GM21786 (cell line): Measurements from ENCODE around the gene RNU7-1.

ENCODE experiments used
- ATAC-seq: cut with Tn5 transposase; IDR thresholded peaks from one replicate; pipeline ENCODE4 v1.9.1; 2021; ENCODE audit not compliant: unreplicated experiment

RNU7-1 gene

DNA sequence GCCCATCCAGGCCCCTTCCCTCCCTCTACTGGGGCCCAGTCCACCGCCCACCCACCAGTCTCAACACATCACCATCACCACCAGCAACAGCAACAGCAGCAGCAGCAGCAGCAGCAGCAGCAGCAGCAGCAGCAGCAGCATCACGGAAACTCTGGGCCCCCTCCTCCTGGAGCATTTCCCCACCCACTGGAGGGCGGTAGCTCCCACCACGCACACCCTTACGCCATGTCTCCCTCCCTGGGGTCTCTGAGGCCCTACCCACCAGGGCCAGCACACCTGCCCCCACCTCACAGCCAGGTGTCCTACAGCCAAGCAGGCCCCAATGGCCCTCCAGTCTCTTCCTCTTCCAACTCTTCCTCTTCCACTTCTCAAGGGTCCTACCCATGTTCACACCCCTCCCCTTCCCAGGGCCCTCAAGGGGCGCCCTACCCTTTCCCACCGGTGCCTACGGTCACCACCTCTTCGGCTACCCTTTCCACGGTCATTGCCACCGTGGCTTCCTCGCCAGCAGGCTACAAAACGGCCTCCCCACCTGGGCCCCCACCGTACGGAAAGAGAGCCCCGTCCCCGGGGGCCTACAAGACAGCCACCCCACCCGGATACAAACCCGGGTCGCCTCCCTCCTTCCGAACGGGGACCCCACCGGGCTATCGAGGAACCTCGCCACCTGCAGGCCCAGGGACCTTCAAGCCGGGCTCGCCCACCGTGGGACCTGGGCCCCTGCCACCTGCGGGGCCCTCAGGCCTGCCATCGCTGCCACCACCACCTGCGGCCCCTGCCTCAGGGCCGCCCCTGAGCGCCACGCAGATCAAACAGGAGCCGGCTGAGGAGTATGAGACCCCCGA, 6.8 kb upstream of the RNU7-1 start:
- ATAC-seq: no peak

DNA sequence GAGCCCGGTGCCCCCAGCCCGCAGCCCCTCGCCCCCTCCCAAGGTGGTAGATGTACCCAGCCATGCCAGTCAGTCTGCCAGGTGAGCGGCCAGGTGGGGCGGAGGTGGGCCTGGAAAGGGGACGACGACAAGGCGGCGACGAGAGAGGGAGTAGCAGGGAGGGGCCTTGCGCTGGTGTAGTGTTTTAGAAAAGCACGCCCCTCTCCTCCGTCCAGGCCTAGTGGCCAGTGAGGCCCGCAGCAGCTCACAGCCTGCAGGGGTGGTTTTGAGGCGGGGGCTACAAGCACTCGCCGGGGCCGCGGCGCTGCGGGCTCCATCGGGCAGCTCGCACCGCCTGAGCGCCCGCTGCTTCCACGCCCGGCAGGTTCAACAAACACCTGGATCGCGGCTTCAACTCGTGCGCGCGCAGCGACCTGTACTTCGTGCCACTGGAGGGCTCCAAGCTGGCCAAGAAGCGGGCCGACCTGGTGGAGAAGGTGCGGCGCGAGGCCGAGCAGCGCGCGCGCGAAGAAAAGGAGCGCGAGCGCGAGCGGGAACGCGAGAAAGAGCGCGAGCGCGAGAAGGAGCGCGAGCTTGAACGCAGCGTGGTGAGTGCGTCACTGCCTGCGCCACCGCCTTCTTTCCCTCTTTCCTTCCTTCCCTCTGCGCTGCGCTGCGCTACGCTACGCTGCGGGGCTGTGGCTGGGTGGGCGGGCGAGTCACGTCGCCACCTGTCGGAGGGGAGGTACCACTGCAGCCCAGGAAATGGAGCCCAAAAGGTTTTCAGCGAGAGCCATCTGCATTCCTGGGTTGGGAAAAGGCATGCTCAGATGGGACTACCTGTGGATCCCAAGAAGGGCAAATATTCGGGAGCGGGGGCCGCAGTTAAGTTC, 5.9 kb upstream of the RNU7-1 start:
- peak; percentile 90 for ATAC-seq

DNA sequence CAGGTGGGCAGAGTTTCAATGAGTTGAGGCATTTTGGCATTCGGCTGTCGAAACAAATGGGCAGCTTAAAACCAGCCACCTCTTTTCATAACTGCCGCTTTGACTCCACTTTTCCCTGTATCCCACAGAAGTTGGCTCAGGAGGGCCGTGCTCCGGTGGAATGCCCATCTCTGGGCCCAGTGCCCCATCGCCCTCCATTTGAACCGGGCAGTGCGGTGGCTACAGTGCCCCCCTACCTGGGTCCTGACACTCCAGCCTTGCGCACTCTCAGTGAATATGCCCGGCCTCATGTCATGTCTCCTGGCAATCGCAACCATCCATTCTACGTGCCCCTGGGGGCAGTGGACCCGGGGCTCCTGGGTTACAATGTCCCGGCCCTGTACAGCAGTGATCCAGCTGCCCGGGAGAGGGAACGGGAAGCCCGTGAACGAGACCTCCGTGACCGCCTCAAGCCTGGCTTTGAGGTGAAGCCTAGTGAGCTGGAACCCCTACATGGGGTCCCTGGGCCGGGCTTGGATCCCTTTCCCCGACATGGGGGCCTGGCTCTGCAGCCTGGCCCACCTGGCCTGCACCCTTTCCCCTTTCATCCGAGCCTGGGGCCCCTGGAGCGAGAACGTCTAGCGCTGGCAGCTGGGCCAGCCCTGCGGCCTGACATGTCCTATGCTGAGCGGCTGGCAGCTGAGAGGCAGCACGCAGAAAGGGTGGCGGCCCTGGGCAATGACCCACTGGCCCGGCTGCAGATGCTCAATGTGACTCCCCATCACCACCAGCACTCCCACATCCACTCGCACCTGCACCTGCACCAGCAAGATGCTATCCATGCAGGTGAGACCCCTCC, 5.0 kb upstream of the RNU7-1 start:
- no peak for ATAC-seq

DNA sequence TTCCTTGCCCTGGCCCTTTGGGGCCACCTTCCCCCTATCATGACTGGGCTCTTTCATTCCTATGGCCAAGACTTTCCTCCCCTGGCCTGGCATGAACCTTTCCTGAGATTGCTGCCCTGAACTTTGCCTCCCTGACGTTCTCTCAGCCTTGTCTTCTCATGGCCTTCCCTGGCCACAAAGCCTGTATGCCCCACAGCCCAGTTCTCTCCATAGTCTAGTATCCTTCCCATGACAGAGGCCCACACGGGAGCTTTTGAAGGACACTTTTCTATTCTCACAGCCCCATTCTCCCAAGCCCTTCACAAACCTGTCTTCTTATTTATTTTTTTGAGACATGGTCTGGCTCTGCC, 4.5 kb upstream of the RNU7-1 start:
- ATAC-seq: no peak

DNA sequence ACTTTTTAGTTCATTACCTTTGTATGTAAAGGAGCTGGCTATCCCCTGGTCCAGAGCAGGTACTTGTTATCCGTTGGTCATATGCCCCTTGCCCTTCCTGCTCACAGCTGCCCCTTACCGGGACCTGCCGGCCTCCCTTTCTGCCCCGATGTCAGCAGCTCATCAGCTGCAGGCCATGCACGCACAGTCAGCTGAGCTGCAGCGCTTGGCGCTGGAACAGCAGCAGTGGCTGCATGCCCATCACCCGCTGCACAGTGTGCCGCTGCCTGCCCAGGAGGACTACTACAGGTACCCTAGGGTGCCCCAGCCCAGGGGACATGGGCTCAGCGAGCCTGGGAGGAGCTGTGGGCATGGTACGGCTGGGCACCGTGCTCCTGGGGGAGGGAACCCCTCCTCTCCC, 2.3 kb upstream of the RNU7-1 start:
- no peak for ATAC-seq

DNA sequence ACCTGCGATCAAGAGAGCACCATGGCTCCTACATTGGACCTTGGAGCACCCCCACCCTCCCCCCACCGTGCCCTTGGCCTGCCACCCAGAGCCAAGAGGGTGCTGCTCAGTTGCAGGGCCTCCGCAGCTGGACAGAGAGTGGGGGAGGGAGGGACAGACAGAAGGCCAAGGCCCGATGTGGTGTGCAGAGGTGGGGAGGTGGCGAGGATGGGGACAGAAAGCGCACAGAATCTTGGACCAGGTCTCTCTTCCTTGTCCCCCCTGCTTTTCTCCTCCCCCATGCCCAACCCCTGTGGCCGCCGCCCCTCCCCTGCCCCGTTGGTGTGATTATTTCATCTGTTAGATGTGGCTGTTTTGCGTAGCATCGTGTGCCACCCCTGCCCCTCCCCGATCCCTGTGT, 1.8 kb upstream of the RNU7-1 start:
- no peak for ATAC-seq

DNA sequence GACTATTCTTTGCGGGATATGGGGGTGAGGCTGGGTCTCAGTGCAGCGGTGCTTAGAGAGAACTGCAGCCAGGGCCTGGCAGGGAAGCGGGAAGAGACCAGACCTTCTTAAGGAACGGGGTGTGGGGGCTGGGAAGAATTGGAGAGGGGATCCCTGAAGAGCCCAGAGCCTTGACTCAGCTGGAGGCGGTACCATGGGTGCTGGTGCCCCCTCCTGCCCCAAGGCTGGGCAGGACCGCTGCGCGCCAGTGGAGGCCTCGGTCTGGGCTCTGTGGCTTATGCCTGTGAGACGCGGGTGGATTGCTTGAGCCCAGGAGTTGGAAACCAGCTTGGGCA, 1.3 kb upstream of the RNU7-1 start:
- ATAC-seq: no peak

DNA sequence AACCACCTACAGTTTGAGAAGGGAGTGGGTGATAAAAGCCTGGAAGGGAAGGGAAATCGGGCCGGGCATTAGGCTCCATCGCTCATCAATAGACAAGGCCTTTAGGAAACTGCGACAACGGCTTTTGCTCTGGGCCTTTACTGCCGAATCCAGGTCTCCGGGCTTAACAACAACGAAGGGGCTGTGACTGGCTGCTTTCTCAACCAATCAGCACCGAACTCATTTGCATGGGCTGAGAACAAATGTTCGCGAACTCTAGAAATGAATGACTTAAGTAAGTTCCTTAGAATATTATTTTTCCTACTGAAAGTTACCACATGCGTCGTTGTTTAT, 261 bp upstream of the RNU7-1 start:
- ATAC-seq: peak; percentile 25

DNA sequence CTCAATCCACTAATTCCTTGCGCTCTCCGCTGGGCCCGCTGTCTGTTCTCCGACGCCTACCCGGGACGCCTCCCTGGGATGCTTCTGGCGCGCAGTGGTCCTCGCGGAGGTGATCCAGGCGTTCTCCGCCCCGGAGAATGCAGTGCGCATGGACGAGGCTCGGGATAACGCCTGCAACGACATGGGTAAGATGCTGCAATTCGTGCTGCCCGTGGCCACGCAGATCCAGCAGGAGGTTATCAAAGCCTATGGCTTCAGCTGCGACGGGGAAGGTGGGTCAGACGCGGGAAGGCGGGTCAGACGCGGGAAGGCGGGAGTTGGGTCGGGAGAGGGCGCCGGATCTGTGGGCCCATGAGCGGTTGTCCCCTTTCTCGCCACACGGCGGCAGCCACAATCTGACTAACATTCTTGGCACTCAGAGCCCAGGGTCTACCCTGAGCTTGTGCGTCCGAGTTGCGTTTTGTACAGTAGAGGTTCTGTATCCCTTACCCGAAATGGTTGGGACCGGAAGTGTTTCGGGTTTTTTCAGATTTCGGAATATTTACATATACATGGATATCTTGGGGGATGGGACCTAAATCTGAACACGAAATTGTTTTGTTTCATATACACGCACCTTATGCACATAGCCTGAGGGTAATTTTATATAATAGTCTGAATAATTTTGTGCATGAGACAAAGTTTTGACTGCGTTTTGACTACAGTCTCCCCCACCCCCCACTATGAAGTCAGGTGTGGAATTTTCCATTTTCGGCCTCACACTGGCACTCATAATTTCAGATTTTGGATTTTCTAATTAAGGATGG, 968 bp downstream of the RNU7-1 start:
- ATAC-seq: peak; percentile 36

DNA sequence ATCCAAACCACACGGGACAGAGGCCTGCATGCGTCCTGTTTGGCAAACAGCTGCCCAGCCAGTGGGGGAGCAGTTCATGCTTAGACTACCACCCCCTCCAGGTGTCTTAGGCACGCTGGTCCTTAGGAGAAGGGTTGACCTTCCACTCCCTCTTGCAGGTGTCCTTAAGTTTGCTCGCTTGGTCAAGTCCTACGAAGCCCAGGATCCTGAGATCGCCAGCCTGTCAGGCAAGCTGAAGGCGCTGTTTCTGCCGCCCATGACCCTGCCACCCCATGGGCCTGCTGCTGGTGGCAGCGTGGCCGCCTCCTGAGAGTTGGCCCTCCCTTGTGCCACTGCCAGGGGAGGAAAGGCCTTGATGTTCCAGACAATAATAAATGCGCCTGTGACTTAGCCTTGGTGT, 2.0 kb downstream of the RNU7-1 start:
- no peak for ATAC-seq

DNA sequence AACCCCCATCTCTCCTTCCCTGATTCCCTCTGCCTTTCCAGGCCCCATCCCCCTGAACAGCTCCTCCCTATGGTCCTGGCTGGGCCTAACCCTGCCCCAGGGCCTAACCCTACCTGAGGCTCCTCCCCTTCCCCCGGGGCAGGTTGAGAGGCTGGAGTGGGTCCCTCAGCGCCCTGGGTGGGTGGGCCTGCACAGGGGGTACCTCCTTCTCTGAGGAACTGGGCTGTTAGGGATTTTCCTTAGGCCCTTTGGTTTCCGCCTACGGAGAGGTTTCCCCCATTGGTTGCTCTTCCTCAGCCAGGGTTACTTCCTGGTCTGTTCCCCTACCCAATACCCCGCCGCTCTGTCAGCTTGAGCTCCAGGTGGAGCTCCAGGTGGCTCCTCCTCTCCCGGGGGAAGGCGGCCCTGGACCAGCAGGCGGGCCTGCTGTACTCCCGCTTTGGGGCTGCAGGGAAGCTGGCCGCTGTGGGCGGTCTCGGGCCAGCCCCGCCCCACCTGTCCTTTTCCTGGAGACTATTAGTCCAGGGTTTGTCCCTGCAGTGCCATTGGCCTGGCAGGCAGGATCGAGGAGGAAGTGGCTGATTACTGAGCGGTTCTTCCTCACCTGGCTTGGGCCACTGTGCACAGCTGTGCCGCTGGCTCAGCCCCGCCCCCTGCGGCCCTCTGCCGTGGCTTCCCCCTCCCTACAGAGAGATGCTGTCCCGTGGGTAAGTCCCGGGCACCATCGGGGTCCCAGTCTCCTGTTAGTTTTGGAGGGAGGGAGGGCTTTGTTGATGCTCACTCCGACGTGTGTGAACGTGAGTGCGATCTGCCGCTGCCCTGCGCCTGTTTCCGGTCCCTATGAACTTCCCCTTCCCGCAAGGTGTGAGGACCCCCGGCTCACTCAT, 2.7 kb downstream of the RNU7-1 start:
- ATAC-seq: peak; percentile 23

DNA sequence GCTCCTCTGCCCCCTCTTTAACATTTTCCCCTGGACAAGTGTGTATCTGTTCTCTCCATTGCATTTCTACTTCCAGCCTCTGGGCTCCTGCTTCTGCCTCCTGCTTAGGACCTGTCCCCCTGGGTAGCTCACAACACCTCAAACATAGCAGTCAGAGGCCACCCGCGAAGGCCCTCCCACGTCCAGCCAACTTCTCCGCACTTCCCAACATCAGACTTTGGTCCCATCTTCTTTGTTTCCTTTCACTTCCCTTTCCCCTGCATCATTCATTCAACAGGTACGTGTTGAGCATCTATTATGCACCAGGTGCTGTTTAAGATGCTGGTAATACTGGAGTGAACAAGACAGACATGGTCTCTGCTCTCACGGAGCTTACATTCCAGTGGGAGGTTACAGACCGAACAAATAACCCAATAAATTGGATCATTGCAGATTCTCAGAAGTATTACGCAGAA, 3.3 kb downstream of the RNU7-1 start:
- ATAC-seq: no peak

DNA sequence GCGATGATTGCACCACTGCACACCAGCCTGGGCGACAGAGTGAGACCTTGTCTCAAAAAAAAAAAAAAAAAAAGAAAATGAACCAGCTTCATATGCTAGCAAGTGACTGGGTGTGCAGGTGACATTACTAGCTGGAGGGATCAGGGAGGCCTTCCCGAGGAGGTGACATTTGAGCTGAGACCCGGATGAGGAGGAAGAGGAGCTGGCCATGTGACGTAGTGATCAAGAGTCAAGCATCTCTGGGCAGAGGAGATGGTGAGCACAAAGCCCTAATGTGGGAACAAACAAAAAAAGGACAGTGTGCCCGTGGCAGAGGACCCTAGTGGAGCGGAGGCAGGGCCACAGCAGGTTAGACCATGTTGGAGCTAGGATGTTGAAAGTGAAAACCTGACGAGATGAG, 4.0 kb downstream of the RNU7-1 start:
- no peak for ATAC-seq

DNA sequence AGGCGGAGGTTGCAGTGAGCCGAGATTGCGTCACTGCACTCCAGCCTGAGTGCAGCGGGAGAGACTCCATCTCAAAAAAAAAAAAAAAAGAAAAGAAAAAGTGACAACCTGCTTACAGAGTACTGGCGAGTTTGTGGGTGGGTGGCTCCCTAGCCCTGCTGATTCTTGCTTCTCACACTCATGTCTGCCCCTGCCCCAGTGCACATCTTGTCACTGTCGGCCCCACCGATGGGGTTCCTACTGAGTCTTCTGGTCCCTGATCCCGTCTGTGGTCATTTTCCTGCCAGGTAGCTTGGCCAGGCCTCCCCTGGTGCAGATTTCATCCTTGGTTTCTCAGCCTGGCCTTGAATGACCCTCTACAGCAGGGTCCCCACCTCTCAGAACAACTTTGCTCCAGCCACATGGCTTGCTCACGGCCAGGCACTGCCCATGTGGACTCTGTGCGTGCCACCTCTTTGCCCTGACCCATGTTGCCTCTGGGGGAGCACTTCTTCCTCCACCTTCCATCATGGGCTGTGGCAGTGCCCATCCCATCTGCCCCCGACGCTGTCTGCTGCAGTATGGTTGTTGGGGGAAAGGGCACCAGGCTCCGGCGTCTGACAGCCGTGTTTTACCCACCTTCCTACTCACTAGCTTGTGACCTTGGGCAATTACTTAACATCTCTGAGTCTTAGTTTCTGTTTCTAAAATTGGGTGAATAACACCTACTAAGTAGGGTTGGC, 5.4 kb downstream of the RNU7-1 start:
- ATAC-seq: no peak

DNA sequence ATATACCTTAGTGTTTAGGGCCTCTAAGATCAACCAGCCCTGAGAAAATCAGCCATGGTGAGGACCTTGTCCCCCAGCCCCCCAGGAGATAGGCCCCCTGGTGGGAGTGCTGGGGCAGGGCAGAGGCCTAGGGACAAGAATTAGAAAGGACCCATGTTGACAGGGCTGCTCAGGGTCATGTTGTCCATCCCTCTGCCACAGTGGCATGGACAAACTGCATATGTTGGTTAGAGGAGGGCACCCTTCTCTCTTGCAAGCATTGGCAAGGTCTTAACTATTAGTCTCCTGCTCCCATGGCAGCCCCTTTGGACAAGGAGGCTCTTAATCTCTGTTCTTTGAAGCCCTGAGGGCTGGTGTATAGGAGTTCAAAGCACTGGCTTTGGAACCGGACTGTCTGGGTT, 6.8 kb downstream of the RNU7-1 start:
- no peak for ATAC-seq

DNA sequence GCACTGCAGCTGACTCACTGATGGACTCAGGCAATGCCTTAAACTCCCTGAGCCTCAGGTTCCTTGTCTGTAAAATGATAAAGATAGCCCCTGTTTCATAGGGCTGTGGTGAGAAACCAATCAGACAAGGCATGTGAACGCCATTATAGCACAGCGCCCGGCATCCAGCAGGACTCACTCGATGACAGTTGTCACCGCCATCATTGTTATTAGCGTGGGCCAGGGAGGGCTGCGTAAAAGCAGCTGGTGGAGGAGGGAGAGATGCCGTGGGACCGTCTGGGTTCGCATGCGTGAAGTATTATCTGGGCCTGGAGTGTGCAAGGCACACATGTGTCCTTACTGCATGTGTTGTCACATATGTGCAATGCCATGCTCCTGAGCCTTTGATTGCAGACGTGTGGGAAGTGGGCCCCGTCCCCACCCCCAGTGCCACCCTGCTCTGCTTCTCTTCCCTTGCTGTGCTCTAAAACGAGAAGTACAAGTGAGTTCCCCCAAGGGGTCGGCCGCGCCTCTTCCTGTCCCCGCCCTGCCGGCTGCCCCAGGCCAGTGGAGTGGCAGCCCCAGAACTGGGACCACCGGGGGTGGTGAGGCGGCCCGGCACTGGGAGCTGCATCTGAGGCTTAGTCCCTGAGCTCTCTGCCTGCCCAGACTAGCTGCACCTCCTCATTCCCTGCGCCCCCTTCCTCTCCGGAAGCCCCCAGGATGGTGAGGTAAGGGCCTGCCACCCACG, 7.4 kb downstream of the RNU7-1 start, which contains the start of gene PTPN6:
Gene PTPN6, plus strand, starts transcription at position 546 of the 730 bp plus-strand sequence. Its CDS starts 157 bp downstream, at position 703.
- ATAC-seq: peak; percentile 18

DNA sequence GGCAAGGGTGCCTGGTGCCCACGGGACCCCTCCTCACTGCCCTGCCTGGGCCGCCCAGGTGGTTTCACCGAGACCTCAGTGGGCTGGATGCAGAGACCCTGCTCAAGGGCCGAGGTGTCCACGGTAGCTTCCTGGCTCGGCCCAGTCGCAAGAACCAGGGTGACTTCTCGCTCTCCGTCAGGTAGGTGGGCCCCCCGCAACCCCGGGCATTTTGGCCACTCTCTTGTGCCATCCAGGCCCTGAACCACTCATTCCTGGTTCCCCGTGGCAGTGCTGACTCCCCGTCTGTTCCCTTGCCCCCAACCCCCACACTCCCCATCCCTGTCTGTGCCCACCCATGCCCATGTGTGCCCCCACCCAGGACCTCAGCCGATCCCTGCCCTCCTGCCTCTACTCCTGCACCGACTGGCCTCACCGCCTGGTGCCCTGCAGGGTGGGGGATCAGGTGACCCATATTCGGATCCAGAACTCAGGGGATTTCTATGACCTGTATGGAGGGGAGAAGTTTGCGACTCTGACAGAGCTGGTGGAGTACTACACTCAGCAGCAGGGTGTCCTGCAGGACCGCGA, 8.0 kb downstream of the RNU7-1 start:
- no peak for ATAC-seq
